NCI-H2196 treated with DMSO at 0.1 percent for 48 hours (cell line): ENCODE results near the gene CHST3.

ENCODE experiments used
- DNase-seq: peaks from one replicate; lab custom pipeline; 2025; ENCODE audit not compliant: unreplicated experiment; lab: John Stamatoyannopoulos, UW

CHST3 gene

GRCh38 chr10:72009425-72010081 lies 45.4 kb downstream of the CHST3 start:
- DNase-seq, result peak; percentile 30

- DNase-seq, result no peak
Observed at GRCh38 chr10:72010234-72010973, 46.2 kb downstream of the CHST3 start.

DNA sequence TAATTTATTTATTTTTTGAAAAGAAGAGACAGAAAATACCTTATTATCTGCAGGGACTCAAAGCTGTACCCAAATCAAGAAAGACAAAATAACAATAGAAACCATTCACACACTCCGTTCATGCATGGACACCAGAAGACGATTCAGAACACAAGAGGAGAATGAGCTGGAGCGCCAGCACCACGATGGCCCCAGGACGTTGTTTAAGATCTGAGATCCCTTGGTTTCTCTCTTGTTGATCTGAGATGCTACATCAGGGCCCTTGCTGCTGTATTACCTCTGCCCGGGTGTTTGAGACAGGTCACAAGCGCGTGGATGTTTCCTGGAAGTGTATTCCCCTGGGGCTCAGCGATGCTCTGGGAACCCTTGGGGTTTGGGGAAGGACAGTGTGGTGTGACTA lies 46.8 kb downstream of the CHST3 start:
- no peak for DNase-seq

DNA sequence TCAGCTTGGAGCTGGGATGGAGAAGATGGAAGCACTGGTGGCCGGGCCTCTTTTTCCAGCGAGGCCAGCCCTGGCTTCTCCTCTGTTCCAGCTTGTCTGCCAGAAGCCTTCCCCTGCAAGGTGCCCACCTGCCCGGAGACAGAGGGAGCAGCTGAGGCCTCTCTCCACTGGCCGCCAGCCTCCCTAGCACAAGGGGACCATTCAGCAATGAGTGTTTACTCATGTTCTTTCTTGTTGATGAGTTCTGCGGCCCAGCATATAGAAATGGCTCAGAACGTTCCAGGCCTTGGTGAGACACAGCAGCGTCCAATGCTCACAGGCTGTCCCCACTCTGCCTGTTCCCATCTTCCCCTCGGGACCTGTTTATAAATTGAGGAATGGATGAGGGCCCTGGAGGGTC lies 47.3 kb downstream of the CHST3 start:
- no peak for DNase-seq

GRCh38 chr10:72011976-72012512 lies 47.8 kb downstream of the CHST3 start:
- DNase-seq, result no peak

GRCh38 chr10:72012796-72013195 lies 48.6 kb downstream of the CHST3 start:
- DNase-seq, result no peak

GRCh38 chr10:72013202-72013945 lies 49.2 kb downstream of the CHST3 start:
- DNase-seq, result no peak

DNA sequence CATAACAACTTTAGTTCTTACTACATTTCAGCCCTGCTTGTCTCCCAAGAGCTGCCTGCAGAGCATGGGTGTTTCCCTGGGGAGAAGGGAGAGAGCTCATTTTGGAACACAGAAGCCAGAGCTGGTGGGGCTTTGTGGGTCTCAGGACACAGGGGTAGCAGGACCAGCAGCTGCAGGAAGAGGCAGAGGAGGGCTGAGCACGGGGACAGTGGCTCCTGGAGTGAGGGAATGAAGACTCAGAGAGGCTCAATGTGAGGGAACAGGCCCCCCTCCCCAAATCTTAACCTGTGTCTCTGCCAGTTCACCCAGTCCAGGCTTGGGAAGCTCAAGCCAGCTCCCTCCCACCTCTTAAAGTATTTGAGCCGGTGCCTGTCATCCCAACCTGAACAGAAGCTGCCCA lies 50.0 kb downstream of the CHST3 start:
- no peak for DNase-seq

DNA sequence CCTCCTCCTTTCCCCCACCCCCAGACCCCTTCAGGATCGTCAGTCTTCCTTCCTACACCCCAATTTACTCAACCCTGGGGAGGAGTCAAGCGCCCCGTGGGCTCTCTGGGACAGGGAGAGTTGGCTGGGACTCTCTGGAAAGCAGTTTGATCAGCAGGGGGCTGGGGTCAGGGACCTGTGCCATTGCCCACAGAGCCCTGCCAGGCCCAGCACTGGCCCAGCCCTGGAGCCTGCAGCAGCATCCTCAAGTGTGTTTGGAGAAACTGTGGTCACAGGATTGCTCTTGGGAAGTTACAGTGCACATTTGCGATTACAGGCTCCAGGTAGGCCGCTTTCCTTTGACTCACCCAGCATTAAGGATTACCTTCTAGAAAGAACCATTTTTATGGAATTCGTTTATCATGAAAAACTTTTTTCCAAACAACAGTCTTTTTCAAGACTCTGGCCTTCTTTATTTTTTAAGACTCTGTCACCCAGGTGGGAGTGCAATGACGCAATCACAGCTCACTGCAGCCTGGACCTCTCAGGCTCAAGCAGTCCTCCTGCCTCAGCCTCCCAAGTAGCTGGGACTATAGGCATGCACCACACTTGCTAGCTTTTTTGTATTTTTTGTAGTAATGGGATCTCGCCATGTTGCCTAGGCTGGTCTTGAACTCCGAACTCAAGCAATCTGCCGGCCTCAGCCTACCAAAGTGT lies 50.7 kb downstream of the CHST3 start:
- no peak for DNase-seq

DNA sequence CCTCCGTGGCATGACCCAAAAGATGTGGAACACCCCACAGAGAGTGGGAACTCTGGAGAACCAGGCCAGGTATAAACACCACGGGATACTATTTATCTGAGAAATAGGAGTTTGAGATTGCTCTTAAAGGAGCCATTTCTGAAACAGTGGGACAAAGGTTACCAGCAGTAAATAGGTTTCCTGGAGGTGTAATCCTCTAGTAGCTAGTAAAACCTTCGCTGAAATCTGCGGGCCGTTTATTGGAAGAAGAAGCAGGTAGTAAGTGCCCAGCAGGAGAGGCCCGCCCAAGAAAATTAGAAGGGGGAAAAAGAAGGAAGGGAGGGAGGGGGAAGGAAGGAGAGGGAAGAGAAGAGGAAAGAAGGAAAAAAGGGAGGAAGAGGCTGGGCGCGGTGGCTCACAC lies 51.6 kb downstream of the CHST3 start:
- no peak for DNase-seq

- no peak for DNase-seq
Observed at GRCh38 chr10:72016608-72017300, 52.6 kb downstream of the CHST3 start.

DNA sequence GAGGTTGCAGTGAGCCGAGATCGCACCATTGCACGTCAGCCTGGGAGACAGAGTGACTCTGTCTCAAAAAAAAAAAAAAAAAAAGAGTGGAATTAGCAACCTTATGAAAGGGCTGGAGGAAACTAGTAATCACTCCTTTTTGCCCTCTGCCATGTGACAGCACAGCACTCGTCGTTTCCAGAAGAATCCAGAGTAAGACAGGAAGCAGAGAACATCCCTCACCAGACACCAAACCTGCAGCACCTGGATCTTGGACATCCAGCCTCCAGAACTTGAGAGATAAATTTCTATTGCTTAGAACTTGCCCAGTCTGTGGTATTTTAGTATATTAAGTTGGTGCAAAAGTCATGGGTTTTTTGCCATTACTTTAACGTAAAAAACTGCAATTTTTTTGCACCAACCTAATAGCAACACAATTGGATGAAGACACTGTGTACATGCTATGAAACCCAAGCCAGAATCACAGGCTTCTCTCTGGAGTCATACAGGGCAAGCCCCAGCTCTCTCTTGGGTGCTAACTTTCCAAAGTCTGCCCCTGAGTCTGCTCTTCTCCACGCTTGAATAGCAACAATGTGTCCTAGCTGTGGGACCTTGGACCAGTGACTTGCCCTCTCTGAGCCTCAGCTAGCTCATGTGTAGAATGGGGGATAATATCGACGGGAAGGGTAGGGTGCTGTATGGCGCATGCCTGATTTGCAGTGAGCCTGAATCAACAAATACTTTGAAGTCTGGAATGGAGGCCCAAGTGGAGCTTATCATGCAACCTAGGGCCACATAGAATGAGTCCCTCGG lies 55.1 kb downstream of the CHST3 start:
- no peak for DNase-seq

DNA sequence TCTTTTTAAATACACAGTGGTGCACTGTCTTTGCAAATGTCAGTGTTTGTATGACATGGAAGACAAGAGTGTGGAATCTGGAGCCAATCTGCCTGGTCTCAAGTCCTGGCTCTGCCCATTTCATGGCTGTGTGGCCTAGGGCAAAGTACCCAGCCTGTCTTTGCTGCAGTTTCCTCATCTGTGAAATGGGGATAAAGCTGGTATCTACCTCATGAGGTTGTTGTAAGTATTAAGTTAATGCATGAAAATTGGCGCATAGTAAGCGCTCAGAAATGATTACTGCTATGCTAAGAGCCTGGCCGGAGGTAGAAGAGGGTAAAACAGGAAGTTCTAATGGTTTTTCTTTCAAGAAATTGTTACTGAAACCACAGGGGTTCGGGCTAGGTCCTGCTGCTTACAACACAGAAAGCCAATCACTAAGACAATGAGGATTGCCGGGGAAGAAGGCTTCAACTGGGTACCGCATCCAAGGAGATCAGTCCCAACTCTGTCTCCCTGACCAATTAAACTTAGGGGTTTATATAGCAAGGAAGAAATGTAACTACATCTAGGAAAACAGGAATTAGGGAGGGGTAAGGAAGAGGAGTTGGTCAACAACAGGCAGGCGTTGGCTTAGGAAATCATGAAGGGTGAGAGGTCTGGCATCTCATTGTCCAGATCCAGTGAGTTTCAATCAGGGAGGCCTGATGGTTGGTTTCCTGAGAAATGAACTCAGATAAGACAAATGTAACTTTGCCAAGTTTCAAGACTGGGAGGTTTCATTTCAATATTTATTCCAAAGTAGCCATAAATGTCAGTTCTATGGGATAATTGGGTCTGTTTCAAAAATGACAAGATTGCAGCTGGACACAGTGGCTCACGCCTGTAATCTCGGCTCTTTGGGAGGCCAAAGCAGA lies 57.0 kb downstream of the CHST3 start:
- DNase-seq, result no peak

DNA sequence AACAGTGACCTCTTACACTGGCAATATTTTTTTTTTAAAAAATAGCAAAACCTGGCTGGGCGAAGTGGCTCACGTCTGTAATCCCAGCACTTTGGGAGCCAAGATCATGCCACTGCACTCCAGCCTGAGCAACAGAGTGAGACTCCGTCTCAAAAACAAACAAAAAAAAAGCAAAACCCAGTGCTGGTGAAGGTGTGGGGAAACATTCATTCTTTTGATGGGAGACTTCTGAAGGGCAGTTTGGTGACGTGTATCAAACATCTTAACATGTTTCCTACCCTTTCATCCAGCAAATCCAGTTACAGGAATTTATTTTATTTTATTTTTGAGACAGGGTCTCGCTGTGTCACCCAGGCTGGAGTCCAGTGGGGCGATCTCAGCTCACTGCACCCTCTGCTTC lies 58.0 kb downstream of the CHST3 start:
- no peak for DNase-seq

DNA sequence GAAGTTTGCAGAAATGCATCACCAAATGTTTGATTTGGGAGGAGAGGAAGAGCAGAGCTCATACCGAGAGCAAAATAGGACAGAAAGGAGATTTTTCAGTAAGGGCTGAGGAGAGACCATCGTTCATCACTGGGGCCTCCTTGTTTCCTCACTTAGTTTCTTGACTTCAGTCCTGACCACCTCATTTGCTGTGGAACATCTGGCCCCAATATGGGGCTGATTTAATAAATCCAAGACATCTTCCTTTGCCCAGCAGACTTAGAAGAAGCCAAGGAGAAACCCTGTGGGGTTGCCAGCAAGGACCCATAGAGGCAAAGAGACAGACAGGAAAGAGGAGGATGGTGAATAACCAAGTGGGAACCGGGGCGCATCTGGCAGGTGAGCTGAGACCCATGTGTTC lies 60.4 kb downstream of the CHST3 start:
- no peak for DNase-seq

DNA sequence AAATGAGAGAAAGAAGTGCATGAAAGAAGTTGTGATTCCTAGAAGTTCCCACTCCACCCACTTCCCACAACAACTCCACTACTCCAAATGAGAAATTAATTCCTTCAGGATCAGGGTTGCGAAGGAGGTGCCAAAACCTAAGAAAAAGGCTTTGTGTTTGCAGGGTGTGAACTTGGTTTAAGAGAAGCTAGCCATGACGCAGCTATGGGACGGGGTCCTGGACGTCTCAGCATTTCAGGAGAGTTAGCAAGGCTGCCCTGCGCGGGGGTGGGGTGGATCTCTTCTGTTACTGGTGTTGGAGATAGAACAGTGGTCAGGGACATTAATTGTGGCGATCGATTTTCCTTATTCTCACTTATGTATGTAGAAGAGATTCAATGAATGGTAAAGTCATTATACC lies 61.2 kb downstream of the CHST3 start:
- DNase-seq, result no peak

DNA sequence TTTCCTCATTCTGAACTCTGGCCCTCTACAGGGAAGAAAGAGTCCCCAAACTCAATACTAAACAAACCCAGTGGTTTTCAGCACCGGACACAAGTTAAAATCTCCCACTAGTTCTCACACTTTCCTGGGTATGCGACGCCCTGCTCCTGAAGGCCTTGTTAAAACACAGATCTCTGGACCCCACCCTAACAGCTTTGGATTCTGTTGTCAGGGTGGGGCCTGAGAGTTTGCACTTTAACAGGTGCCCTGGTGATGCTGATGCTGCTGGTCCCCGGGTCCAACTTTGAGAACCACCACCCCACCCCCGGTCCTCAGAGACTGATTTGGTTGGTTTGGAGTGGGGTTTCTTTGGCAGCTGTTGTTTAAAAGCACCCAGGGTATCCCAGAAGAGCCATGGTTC lies 61.6 kb downstream of the CHST3 start:
- no peak for DNase-seq

DNA sequence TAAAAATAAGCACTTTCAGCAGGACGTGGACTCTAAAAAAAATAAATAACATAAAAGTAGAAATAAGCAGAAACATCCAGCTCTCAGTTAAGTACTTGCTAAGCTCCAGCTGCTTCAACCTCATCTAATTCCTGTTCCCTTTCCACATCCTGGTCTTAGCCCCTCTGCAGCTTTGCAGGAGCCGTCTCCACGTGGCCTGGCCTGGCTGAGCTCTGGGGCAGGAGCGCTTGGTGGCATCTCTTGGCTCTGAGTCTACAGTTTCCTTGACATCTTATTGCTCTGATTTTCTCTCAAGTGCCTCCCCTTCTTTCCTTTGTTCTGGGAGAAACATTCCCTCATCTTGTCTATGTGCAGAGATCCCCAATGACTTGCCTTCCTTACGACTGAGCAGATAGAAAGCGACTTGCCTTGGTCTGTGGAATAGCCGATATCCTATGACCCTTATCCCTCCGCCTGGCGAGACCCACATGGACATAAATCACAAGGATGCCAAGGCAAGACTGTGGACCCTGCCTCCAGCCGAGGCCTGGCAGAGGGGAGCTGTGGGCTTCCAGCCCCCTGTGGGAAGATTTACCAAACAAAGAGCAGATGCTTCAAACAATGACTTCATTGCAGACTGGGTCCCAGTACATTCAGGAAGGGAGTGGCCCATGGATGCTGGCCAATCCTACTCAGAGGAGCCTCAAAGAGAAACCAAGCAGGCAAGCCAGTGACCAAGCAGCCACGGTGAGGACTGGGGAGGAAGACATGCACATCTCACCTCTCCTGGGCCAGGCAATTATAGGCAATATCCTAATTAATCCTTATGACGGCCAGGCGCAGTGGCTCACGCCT lies 62.3 kb downstream of the CHST3 start:
- no peak for DNase-seq
